Kidney (tissue), 14 donors: ENCODE measurements around the gene BUD23. TPM values are rescaled to one million over a fixed set of nuclear protein-coding genes. Genes with fewer than 3 reads are reported as not detected.

ENCODE experiments used
- DNase-seq, 5 donors: peaks; one replicate each; pipeline ENCODE4 v3.0.0-alpha.2; 2013 to 2020
- FAIRE-seq: peaks from 2 replicates; lab custom pipeline; 2012; peaks lifted over from hg19 to GRCh38; lab: Jason Lieb, UNC
- H3K27ac ChIP-seq, 2 donors: one replicate each; pipeline ENCODE4 v1.7.0; 2013; ENCODE audit warnings: low read depth in 2 of 2, low read length in 2 of 2, inconsistent platforms in 1 of 2
- H3K27me3 ChIP-seq: one replicate; pipeline ENCODE4 v1.7.1; 2013; ENCODE audit warnings: low read length, inconsistent platforms; ENCODE audit not compliant: control insufficient read depth, insufficient read depth
- H3K36me3 ChIP-seq, 3 donors: one replicate each; pipeline versions ENCODE4 v1.7.0 to v1.7.1; 2013; ENCODE audit warnings: low read length in 3 of 3, control low read depth in 1 of 3, inconsistent platforms in 1 of 3; ENCODE audit not compliant: insufficient read depth in 3 of 3, control insufficient read depth in 2 of 3
- H3K4me1 ChIP-seq, 3 donors: one replicate each; pipeline versions ENCODE4 v1.7.0 to v1.7.1; 2013; ENCODE audit warnings: low read length in 3 of 3, inconsistent platforms in 1 of 3, low read depth in 1 of 3; ENCODE audit not compliant: control insufficient read depth in 2 of 3, insufficient read depth in 2 of 3
- H3K4me3 ChIP-seq, 3 donors: one replicate each; pipeline versions ENCODE4 v1.7.0 to v1.8.1; 2013; ENCODE audit warnings: low read length in 3 of 3, control low read depth in 1 of 3, inconsistent platforms in 1 of 3
- H3K9ac ChIP-seq, 3 donors: one replicate each; pipeline versions ENCODE4 v1.7.0 to v1.7.1; 2013; ENCODE audit warnings: low read length in 3 of 3, control low read depth in 1 of 3, inconsistent platforms in 1 of 3
- H3K9me3 ChIP-seq, 3 donors: one replicate each; pipeline versions ENCODE4 v1.7.0 to v1.7.1; 2013; ENCODE audit warnings: low read length in 3 of 3, control low read depth in 1 of 3, inconsistent platforms in 1 of 3; ENCODE audit not compliant: control insufficient read depth in 2 of 3, insufficient read depth in 1 of 3
- intact Hi-C: fragments of 100-400 bp; cut with DNase I; formaldehyde crosslinking; loops from one replicate; pipeline ENCODE4 v1.11.1; 2022
- polyA plus RNA-seq: library from polyadenylated mRNA; stranded (reverse); fragments of 350-450 nt; fragmentation: Illumina TruSeq; extraction: RNeasy Lipid Tissue Mini Kit (QIAGEN cat#74804); gene quantifications from one replicate; pipeline ENCODE4 v1.2.3, GENCODE V29; 2014; ENCODE audit warnings: low read depth, low replicate concordance; ENCODE audit not compliant: insufficient read depth
- total RNA-seq: library from RNA; stranded (reverse); fragmentation: NEBNext Ultra II Directional; extraction: Animal tissue kit (Norgen Biotek cat#: 25700); gene quantifications from one replicate; pipeline ENCODE4 v1.2.1, GENCODE V29; 2021
- TF ChIP-seq, protein P1 (sequence below): IDR thresholded peaks from 3 replicates; pipeline ENCODE4 v1.5.1; 2012; ENCODE audit warnings: mild to moderate bottlenecking, moderate library complexity, borderline replicate concordance; ENCODE audit not compliant: insufficient read depth; ENCODE audit errors: extremely low read depth
- donor health status: control.
- donor health status: control.
- donor health status: control.
- donor health status: control.
- donor health status: control.
- donor health status: DM: yes; HTN: yes; CAD: no.
- donor health status: Normal renal cell carcinoma (clear cell type).

Gene BUD23
- total and polyA plus RNA-seq, 2 donors from 2014 or later = 61.0 to 92.7 TPM

DNA sequence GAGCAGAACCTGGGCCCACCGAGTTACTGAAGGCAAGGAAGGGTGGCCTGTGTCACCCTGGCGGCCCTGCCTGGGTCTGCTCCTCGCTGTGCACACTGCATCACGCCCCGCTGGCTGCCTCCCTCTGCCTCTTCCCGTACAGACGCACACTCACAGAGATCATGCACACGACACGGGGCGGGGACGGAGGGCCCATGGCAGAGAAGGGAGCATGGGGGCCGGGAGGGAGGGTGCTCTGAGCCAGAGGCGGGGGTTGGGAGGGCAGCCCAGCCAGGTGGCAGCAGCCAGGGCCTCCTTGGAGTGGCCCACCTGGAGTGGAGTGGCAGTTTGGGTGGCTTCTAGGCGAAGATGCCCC, 16.6 kb downstream of the BUD23 start:
- DNase-seq (peak in 1 of 5 donors; percentile 40), FAIRE-seq (no peak)
- peaks cover 2 to 22% (median 9%) of the 10 kb centered on the region in 3 donors for H3K36me3 ChIP-seq

DNA sequence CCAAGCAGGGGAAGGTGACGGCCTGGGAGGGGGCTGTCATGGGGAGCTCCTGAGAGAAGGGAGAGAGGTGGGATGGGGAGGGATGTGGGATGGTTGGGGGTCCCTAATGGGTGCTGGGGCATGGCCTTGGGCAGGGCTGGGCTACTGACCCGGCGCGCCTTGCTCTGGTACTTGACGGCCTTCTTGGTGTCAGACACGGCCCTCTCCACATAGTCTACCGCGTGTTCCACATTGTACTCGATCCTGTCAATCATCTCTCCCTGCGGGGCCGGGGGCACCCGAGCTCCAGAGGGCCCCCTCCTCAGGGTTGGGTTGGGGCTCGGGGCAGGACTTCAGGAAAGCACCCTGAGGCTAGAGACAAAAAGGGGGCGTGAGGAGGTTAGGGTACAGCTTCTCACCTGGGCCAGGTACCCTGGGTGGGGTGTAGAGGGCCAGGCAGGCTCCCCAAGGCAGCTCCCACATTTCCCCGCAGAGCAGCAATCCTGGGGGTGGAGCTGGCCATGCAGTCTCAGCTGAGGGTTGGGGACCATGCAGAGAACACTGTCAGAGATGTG, 17.3 kb downstream of the BUD23 start:
- H3K9me3 ChIP-seq = no peaks in the 10 kb centered on the region
- H3K4me1 ChIP-seq = no peaks in the 10 kb centered on the region
- H3K9ac ChIP-seq = no peak overlapping the region
- TF ChIP-seq, protein P1, sequence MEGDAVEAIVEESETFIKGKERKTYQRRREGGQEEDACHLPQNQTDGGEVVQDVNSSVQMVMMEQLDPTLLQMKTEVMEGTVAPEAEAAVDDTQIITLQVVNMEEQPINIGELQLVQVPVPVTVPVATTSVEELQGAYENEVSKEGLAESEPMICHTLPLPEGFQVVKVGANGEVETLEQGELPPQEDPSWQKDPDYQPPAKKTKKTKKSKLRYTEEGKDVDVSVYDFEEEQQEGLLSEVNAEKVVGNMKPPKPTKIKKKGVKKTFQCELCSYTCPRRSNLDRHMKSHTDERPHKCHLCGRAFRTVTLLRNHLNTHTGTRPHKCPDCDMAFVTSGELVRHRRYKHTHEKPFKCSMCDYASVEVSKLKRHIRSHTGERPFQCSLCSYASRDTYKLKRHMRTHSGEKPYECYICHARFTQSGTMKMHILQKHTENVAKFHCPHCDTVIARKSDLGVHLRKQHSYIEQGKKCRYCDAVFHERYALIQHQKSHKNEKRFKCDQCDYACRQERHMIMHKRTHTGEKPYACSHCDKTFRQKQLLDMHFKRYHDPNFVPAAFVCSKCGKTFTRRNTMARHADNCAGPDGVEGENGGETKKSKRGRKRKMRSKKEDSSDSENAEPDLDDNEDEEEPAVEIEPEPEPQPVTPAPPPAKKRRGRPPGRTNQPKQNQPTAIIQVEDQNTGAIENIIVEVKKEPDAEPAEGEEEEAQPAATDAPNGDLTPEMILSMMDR = no peak
- H3K27me3 ChIP-seq = no peaks in the 10 kb centered on the region
- FAIRE-seq = no peak
- H3K4me3 ChIP-seq = no peak overlapping the region
- no peak for DNase-seq
- intact Hi-C loops = no loop called here
- no peak overlapping the region for H3K27ac ChIP-seq
- H3K36me3 ChIP-seq = peaks cover 2 to 19% (median 9%) of the 10 kb centered on the region in 3 donors

More for the DNA sequence above, 16.6 kb downstream of the BUD23 start:
- Histone ChIP-seq H3K4me3 (no peak overlapping the region), H3K4me1 (no peaks in the 10 kb centered on the region), H3K27ac (no peak overlapping the region), H3K9ac (no peak overlapping the region), H3K9me3 (no peaks in the 10 kb centered on the region), H3K27me3 (no peaks in the 10 kb centered on the region)
- intact Hi-C loops = no loop called here
- TF ChIP-seq, protein P1 = no peak

DNA sequence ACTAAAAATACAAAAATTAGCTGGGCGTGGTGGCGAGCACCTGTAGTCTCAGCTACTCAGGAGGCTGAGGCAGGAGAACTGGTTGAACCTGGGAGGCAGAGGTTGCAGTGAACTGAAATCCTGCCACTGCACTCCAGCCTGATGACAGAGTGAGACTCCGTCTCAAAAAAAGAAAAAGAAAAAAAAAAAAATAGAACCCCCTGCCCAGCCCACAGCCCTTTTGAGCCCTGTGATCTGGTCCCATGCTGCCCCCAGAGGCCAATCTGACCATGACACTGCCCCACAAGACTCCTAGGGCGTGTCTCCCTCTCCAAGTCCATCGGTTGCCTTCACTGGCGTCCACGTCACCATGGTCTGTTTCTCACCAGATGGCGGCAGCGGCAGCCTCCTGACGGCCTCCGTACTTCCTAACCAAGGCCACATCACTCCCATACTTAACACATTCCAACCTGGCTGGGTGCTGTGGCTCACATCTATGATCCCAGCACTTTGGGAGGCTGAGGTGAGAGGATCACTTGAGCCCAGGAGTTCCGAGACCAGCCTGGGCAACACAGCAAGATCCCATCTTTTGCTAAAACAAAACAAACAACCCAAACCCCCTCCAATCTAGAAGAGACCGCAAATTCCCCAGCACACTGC, 18.1 kb downstream of the BUD23 start:
- DNase-seq = peak in 3 of 5 donors; percentile 45 to 71 (median 54)

More for the DNA sequence above, 18.1 kb downstream of the BUD23 start:
- H3K9ac ChIP-seq = no peak overlapping the region
- no peak for FAIRE-seq
- no peak overlapping the region for H3K4me3 ChIP-seq
- H3K36me3 ChIP-seq = peaks cover 0 to 11% (median 4%) of the 10 kb centered on the region in 3 donors
- H3K27ac ChIP-seq = no peak overlapping the region
- intact Hi-C loops = no loop called here
- no peaks in the 10 kb centered on the region for H3K27me3 ChIP-seq
- TF ChIP-seq, protein P1 = peak; percentile 41
- no peaks in the 10 kb centered on the region for H3K9me3 ChIP-seq
- no peaks in the 10 kb centered on the region for H3K4me1 ChIP-seq
